RPMI7951 (cell line): Measurements from ENCODE around the gene NRF1. TPM values are rescaled to one million over a fixed set of nuclear protein-coding genes. Genes with fewer than 3 reads are reported as not detected.
"Not testable (repeated sequence)": the region's sequence is repeated elsewhere in the genome, so short reads cannot be mapped to it uniquely, and the experiment has no call there.

ENCODE experiments used
- DNase-seq: peaks from one replicate; pipeline ENCODE4 v3.0.0-alpha.2; 2012; ENCODE audit warnings: low read depth
- total RNA-seq: library from RNA; depleted of rRNA; stranded (reverse); fragments of >200 nt; shearing (Covaris generic); gene quantifications from 2 replicates; pipeline ENCODE4 v1.2.3, GENCODE V29; 2014

NRF1 gene
- total RNA-seq, 1 experiment from 2014 or later, result 7.2 TPM

GRCh38 chr7:129649128-129649690 lies 37.7 kb downstream of the NRF1 start:
- DNase-seq, result no peak

- no peak for DNase-seq
Observed at GRCh38 chr7:129650056-129650758, 38.7 kb downstream of the NRF1 start.

GRCh38 chr7:129652914-129653313 lies 41.4 kb downstream of the NRF1 start:
- no peak for DNase-seq

- no peak for DNase-seq
Observed at GRCh38 chr7:129655811-129656210, 44.3 kb downstream of the NRF1 start.

- DNase-seq, result no peak
Observed at GRCh38 chr7:129657363-129657762, 45.8 kb downstream of the NRF1 start.

GRCh38 chr7:129659907-129660306 lies 48.4 kb downstream of the NRF1 start:
- DNase-seq, result not testable (repeated sequence)

GRCh38 chr7:129661645-129662182 lies 50.2 kb downstream of the NRF1 start:
- DNase-seq, result no peak

GRCh38 chr7:129663240-129663639 lies 51.7 kb downstream of the NRF1 start:
- not testable (repeated sequence) for DNase-seq

GRCh38 chr7:129664029-129665012 lies 52.8 kb downstream of the NRF1 start:
- peak; percentile 69 for DNase-seq

- DNase-seq, result peak; percentile 96
Observed at GRCh38 chr7:129665013-129665401, 53.5 kb downstream of the NRF1 start.

- peak; percentile 18 for DNase-seq
Observed at GRCh38 chr7:129667116-129667515, 55.6 kb downstream of the NRF1 start.

- DNase-seq, result no peak
Observed at GRCh38 chr7:129667551-129667950, 56.0 kb downstream of the NRF1 start.

- no peak for DNase-seq
Observed at GRCh38 chr7:129669901-129670300, 58.4 kb downstream of the NRF1 start.

- peak; percentile 9 for DNase-seq
Observed at GRCh38 chr7:129670656-129671055, 59.1 kb downstream of the NRF1 start.

GRCh38 chr7:129671266-129671665 lies 59.7 kb downstream of the NRF1 start:
- DNase-seq, result no peak

GRCh38 chr7:129674475-129674874 lies 63.0 kb downstream of the NRF1 start:
- peak; percentile 11 for DNase-seq

- DNase-seq, result no peak
Observed at GRCh38 chr7:129675521-129675920, 64.0 kb downstream of the NRF1 start.

GRCh38 chr7:129676017-129676897 lies 64.7 kb downstream of the NRF1 start:
- DNase-seq, result no peak

GRCh38 chr7:129677796-129678195 lies 66.3 kb downstream of the NRF1 start:
- no peak for DNase-seq

- no peak for DNase-seq
Observed at GRCh38 chr7:129678606-129679005, 67.1 kb downstream of the NRF1 start.

GRCh38 chr7:129680400-129680799 lies 68.9 kb downstream of the NRF1 start:
- no peak for DNase-seq
